K562 (cell line): ENCODE data around the gene ESRRB. TPM values are rescaled to one million over a fixed set of nuclear protein-coding genes. Genes with fewer than 3 reads are reported as not detected.

Experiments used
- ATAC-seq: fragments of 200-7000 bp; cut with Tn5 transposase; 3 replicates; pipeline ENCODE4 v1.9.1; 2020; ENCODE audit warnings: moderate library complexity
- BruUV-seq: library from RNA; stranded (reverse); fragments of 400-500 nt; replicated peaks from 2 replicates; lab custom pipeline; 2021; lab: Mats Ljungman, UMichigan
- CTCF ChIA-PET: fragments of 300-600 bp; formaldehyde crosslinking; extraction: SDS; loops from one replicate; lab custom pipeline; 2021; ENCODE audit warnings: low intra/inter-chr PET ratio; lab: Yijun Ruan, JAX
- POLR2A ChIA-PET: fragments of 300-600, 350-650 bp; sonication (Branson Sonifier 250); formaldehyde crosslinking; extraction: SDS; loops from one replicate; lab custom pipeline; 2021; ENCODE audit warnings: antibody characterized with exemption, inconsistent platforms; lab: Yijun Ruan, JAX
- DNase-seq, 4 experiments: peaks; one replicate each; pipeline versions ENCODE4 v3.0.0 to v3.0.0-alpha.2; 2011 to 2018; ENCODE audit warnings: low spot score in 3 of 4, mixed read lengths in 3 of 4; ENCODE audit errors: extremely low read depth in 1 of 4
- FAIRE-seq: peaks from 2 replicates; lab custom pipeline; 2011; peaks lifted over from hg19 to GRCh38; lab: Jason Lieb, UNC
- H2AFZ ChIP-seq: 2 replicates; pipeline ENCODE4 v1.6.0; 2011; ENCODE audit warnings: low read depth, low read length, control low read depth, inconsistent platforms
- H3K27ac ChIP-seq: fragments of 200-600 bp; 3 replicates; pipeline ENCODE4 v1.8.0; 2011; ENCODE audit warnings: low read depth, mild to moderate bottlenecking, control low read depth, inconsistent platforms, low read length, moderate library complexity, mixed read lengths; ENCODE audit errors: extremely low read depth
- H3K27me3 ChIP-seq, 2 experiments: fragments of 300-600 bp in 1 of 2; 2 replicates in 1 of 2; 3 replicates in 1 of 2; pipeline versions ENCODE4 v1.6.0 to v1.8.0; 2011; ENCODE audit warnings: inconsistent platforms in 2 of 2, low read length in 2 of 2, mild to moderate bottlenecking in 1 of 2, mixed read lengths in 1 of 2, moderate library complexity in 1 of 2; ENCODE audit not compliant: control insufficient read depth in 2 of 2, insufficient read depth in 2 of 2
- H3K36me3 ChIP-seq: fragments of 300-600 bp; 3 replicates; pipeline ENCODE4 v1.8.0; 2011; ENCODE audit warnings: mild to moderate bottlenecking, low read length, inconsistent platforms; ENCODE audit not compliant: control insufficient read depth, insufficient read depth
- H3K4me1 ChIP-seq, 2 experiments: fragments of 200-600 bp in 1 of 2; replicated peaks in 1 of 2; 2 replicates in 1 of 2; 3 replicates in 1 of 2; pipeline versions ENCODE4 v1.5.1 to v1.8.0; 2011; ENCODE audit warnings: inconsistent platforms in 2 of 2, low read length in 2 of 2, mild to moderate bottlenecking in 1 of 2, mixed read lengths in 1 of 2, moderate library complexity in 1 of 2; ENCODE audit not compliant: control insufficient read depth in 2 of 2, insufficient read depth in 2 of 2
- H3K4me2 ChIP-seq: 2 replicates; pipeline ENCODE4 v1.6.1; 2011; ENCODE audit warnings: low read length, control low read depth, inconsistent platforms, mixed read lengths; ENCODE audit not compliant: insufficient read depth
- H3K4me3 ChIP-seq: fragments of 200-600 bp; sonication (generic), shearing (Covaris generic); 2 replicates; pipeline ENCODE4 v1.5.1; 2016; ENCODE audit warnings: control low read depth, inconsistent platforms
- H3K79me2 ChIP-seq: fragments of 200-600 bp; 3 replicates; pipeline ENCODE4 v1.8.0; 2011; ENCODE audit warnings: low read length, inconsistent platforms; ENCODE audit not compliant: control insufficient read depth, insufficient read depth
- H3K9ac ChIP-seq, 2 experiments: 2 replicates each; pipeline versions ENCODE4 v1.6.0 to v1.6.1; 2011; ENCODE audit warnings: low read depth in 2 of 2, low read length in 2 of 2, control low read depth in 1 of 2, inconsistent platforms in 1 of 2, mild to moderate bottlenecking in 1 of 2, mixed read lengths in 1 of 2; ENCODE audit not compliant: insufficient read depth in 1 of 2
- H3K9me1 ChIP-seq: one replicate; pipeline ENCODE4 v1.6.0; 2011; ENCODE audit warnings: inconsistent platforms, mild to moderate bottlenecking, low read length, moderate library complexity; ENCODE audit not compliant: control insufficient read depth, insufficient read depth
- H3K9me3 ChIP-seq: replicated peaks from 2 replicates; pipeline ENCODE4 v1.5.1; 2011; ENCODE audit warnings: low read depth, low read length, inconsistent platforms; ENCODE audit not compliant: control insufficient read depth, insufficient read depth
- H4K20me1 ChIP-seq: replicated peaks from 2 replicates; pipeline ENCODE4 v1.6.1; 2011; ENCODE audit warnings: low read length, inconsistent platforms, mixed read lengths; ENCODE audit not compliant: control insufficient read depth, insufficient read depth
- ARID3A ChIP-seq: IDR thresholded peaks from 2 replicates; pipeline ENCODE4 v1.6.1; 2012; ENCODE audit warnings: low read depth, low read length, improper control_type of control experiment, borderline replicate concordance
- FIP1L1 ChIP-seq: fragments of 200-400 bp; formaldehyde crosslinking; IDR thresholded peaks from 2 replicates; pipeline ENCODE4 v1.6.1; 2018; ENCODE audit warnings: mild to moderate bottlenecking, low read depth, low read length; ENCODE audit not compliant: poor library complexity, severe bottlenecking
- GABPB1 ChIP-seq: sonication (generic); formaldehyde crosslinking; IDR thresholded peaks from 2 replicates; pipeline ENCODE4 v1.8.0; 2022; ENCODE audit warnings: mild to moderate bottlenecking, missing genetic modification reagents
- GMEB1 ChIP-seq: fragments of 250-450 bp; sonication (Bioruptor Pico); IDR thresholded peaks from 2 replicates; pipeline ENCODE4 v1.4.0; 2020; ENCODE audit warnings: mild to moderate bottlenecking
- NR3C1 ChIP-seq: sonication (generic); formaldehyde crosslinking; IDR thresholded peaks from 2 replicates; pipeline ENCODE4 v1.8.1; 2022; ENCODE audit warnings: missing genetic modification reagents
- RBM22 ChIP-seq: fragments of 200-400 bp; formaldehyde crosslinking; IDR thresholded peaks from 2 replicates; pipeline ENCODE4 v1.6.1; 2018; ENCODE audit warnings: low read length, low read depth; ENCODE audit not compliant: poor library complexity, severe bottlenecking
- XRCC3 ChIP-seq: fragments of 450-650 bp; IDR thresholded peaks from 2 replicates; pipeline ENCODE4 v1.6.1; 2017; ENCODE audit warnings: mild to moderate bottlenecking, moderate library complexity
- WGBS: fragments of 100-300 bp; shearing (Covaris generic); methylation state at CpG from one replicate; pipeline ENCODE4 v1.1.6; 2016; ENCODE audit warnings: low coverage, mixed read lengths; ENCODE audit not compliant: insufficient coverage; ENCODE audit errors: missing lambda C conversion rate; 5-methylcytosine and 5-hydroxymethylcytosine counted together
- in situ Hi-C: fragments of 300-500 bp; cut with MboI; formaldehyde crosslinking; loops from 4 replicates; pipeline ENCODE4 v1.15.0; 2018; ENCODE audit warnings: inconsistent platforms, mixed read lengths
- intact Hi-C: fragments of 100-400 bp; cut with micrococcal nuclease; formaldehyde crosslinking; loops from 2 replicates; pipeline ENCODE4 v1.14.2; 2022
- polyA plus RNA-seq, 8 experiments: library from polyadenylated mRNA; depleted of rRNA in 4 of 8; stranded (reverse) in 5 of 8; unstranded in 3 of 8; fragments of >200 nt; fragmentation: Nextera tagmentation in 2 of 8; fragmentation: Illumina TruSeq in 1 of 8; extraction: Ambion mirVana in 2 of 8; extraction: Trizol in 1 of 8; gene quantifications; 2 replicates each; pipeline versions ENCODE4 v1.2.1 to v1.2.3, GENCODE V29; 2011 to 2014; ENCODE audit warnings: inconsistent platforms in 1 of 8, missing spikeins in 1 of 8
- total RNA-seq, 7 experiments: library from RNA; depleted of rRNA in 6 of 7; stranded (reverse); fragments of >200 nt in 6 of 7; fragmentation: Illumina TruSeq in 2 of 7; extraction: Trizol in 2 of 7; gene quantifications; 2 replicates each; pipeline versions ENCODE4 v1.2.1 to v1.2.3, GENCODE V29; 2011 to 2021; ENCODE audit warnings: low replicate concordance in 1 of 7

The ESRRB gene
- total and polyA plus RNA-seq, 9 of the 15 experiments (the other 6 are each of a cell fraction or from before 2014, with no cell fraction given), result 3.2 to 24.7 (median 14.5) TPM

- H4K20me1 ChIP-seq, result no peaks in the 10 kb centered on the region
- no TSS peak for BruUV-seq
- no peak overlapping the region for H3K27ac ChIP-seq
- H3K9me1 ChIP-seq, result no peaks in the 10 kb centered on the region
- H3K36me3 ChIP-seq, result no peaks in the 10 kb centered on the region
- no peak for ATAC-seq
- H3K79me2 ChIP-seq, result no peaks in the 10 kb centered on the region
- CTCF ChIA-PET, result no interaction called here
- H3K9me3 ChIP-seq, result no peaks in the 10 kb centered on the region
- TF ChIP-seq NR3C1 (CRISPR knock-in tag), result no peak
- TF ChIP-seq GMEB1 (CRISPR knock-in tag), result no peak
- no peak for TF ChIP-seq GABPB1 (CRISPR knock-in tag)
- TF ChIP-seq ARID3A, result no peak
- TF ChIP-seq RBM22, result no peak
- TF ChIP-seq XRCC3, result no peak
- TF ChIP-seq FIP1L1, result no peak
- TF ChIP-seq, all 486 proteins: peak for 0
- WGBS, result 56% methylated on average over 2 of the region's 5 CpGs
- POLR2A ChIA-PET, result interaction anchor here (0.8 to 1.1 kb wide), 3 partner anchors 9 to 183 kb away, joined by 3 to 4 read pairs (median 3); no protein-coding TSS in a partner anchor
- no peaks in the 10 kb centered on the region for H3K27me3 ChIP-seq
- intact Hi-C loops (loop anchor here (10.0 kb wide), 1 partner anchor 250 kb away; no protein-coding TSS in a partner anchor), in situ Hi-C loops (loop anchor here (10.0 to 25.0 kb wide), 2 partner anchors 350 to 682 kb away; no protein-coding TSS in a partner anchor)
- FAIRE-seq (no peak), DNase-seq (no peak)
- no peak overlapping the region for H3K4me3 ChIP-seq
- H3K4me1 ChIP-seq, result no peaks in the 10 kb centered on the region
- no peak overlapping the region for H3K9ac ChIP-seq
- H2AFZ ChIP-seq, result no peak overlapping the region
- no peak overlapping the region for H3K4me2 ChIP-seq
Measured at GRCh38 chr14:76394569-76394968, 18.6 kb downstream of the ESRRB start.
